H1 (cell line): ENCODE measurements around the gene ZNF14. TPM values are rescaled to one million over a fixed set of nuclear protein-coding genes. Genes with fewer than 3 reads are reported as not detected.

ENCODE experiments used
- CTCF ChIA-PET: fragments of 300-600 bp; sonication (Branson Sonifier 250); formaldehyde crosslinking; loops from one replicate; lab custom pipeline; 2021; ENCODE audit not compliant: partially characterized antibody; lab: Charles Lee
- POLR2A ChIA-PET: fragments of 300-600 bp; sonication (Branson Sonifier 250); formaldehyde crosslinking; loops from one replicate; lab custom pipeline; 2021; ENCODE audit warnings: inconsistent platforms; ENCODE audit not compliant: partially characterized antibody; lab: Charles Lee
- DNase-seq, 2 experiments: peaks; one replicate each; pipeline versions ENCODE4 v3.0.0 to v3.0.0-alpha.2; 2010 to 2022; ENCODE audit warnings: low spot score in 2 of 2, low read depth in 1 of 2, mixed read lengths in 1 of 2
- FAIRE-seq: peaks from 2 replicates; lab custom pipeline; 2011; peaks lifted over from hg19 to GRCh38; lab: Jason Lieb, UNC
- H2AFZ ChIP-seq: 2 replicates; pipeline ENCODE4 v1.8.1; 2012; ENCODE audit warnings: low read length, inconsistent platforms
- H2AK5ac ChIP-seq: 2 replicates; pipeline ENCODE4 v1.6.1; 2013; ENCODE audit warnings: low read depth, low read length
- H2BK120ac ChIP-seq: replicated peaks from 2 replicates; pipeline ENCODE3; 2013; ENCODE audit warnings: low read depth, low read length, inconsistent platforms
- H2BK12ac ChIP-seq: 2 replicates; pipeline ENCODE4 v1.6.1; 2013; ENCODE audit warnings: low read depth, low read length
- H2BK15ac ChIP-seq: 2 replicates; pipeline ENCODE4 v1.6.1; 2013; ENCODE audit warnings: low read length
- H2BK20ac ChIP-seq: 2 replicates; pipeline ENCODE4 v1.6.1; 2013; ENCODE audit warnings: low read length
- H2BK5ac ChIP-seq: 2 replicates; pipeline ENCODE4 v1.6.1; 2013; ENCODE audit warnings: low read depth, low read length
- H3K14ac ChIP-seq: 2 replicates; pipeline ENCODE4 v1.6.1; 2013; ENCODE audit warnings: inconsistent platforms; ENCODE audit not compliant: insufficient read length
- H3K18ac ChIP-seq: 2 replicates; pipeline ENCODE4 v1.6.1; 2013; ENCODE audit warnings: low read length; ENCODE audit errors: extremely low read depth
- H3K23ac ChIP-seq: 2 replicates; pipeline ENCODE4 v1.6.1; 2013; ENCODE audit warnings: inconsistent platforms; ENCODE audit not compliant: insufficient read length
- H3K23me2 ChIP-seq: 2 replicates; pipeline ENCODE4 v1.6.1; 2013; ENCODE audit warnings: low read depth, low read length
- H3K27ac ChIP-seq: 2 replicates; pipeline ENCODE4 v1.6.1; 2011; ENCODE audit warnings: low read depth, low read length, inconsistent platforms
- H3K27me3 ChIP-seq, 4 experiments: replicated peaks in 1 of 4; 1 replicate in 1 of 4; 2 replicates in 3 of 4; pipeline versions ENCODE4 v1.6.1 to v1.8.1; 2011 to 2013; ENCODE audit warnings: low read length in 3 of 4, mild to moderate bottlenecking in 3 of 4, inconsistent platforms in 2 of 4, mixed read lengths in 2 of 4, moderate library complexity in 1 of 4; ENCODE audit not compliant: control insufficient read depth in 3 of 4, insufficient read depth in 3 of 4; ENCODE audit errors: extremely low read depth in 1 of 4
- H3K36me3 ChIP-seq, 4 experiments: 2 replicates each; pipeline versions ENCODE4 v1.6.1 to v1.8.1; 2011 to 2013; ENCODE audit warnings: mild to moderate bottlenecking in 4 of 4, low read length in 3 of 4, moderate library complexity in 2 of 4, control low read depth in 1 of 4, inconsistent platforms in 1 of 4; ENCODE audit not compliant: insufficient read depth in 4 of 4, control insufficient read depth in 2 of 4
- H3K4ac ChIP-seq: replicated peaks from 2 replicates; pipeline ENCODE3; 2013; ENCODE audit warnings: low read length, low read depth, mixed read lengths, inconsistent platforms; ENCODE audit not compliant: insufficient read length
- H3K4me1 ChIP-seq, 4 experiments: replicated peaks in 1 of 4; 1 replicate in 1 of 4; 2 replicates in 3 of 4; pipeline versions ENCODE4 v1.6.1 to v1.8.1; 2011 to 2013; ENCODE audit warnings: low read length in 3 of 4, inconsistent platforms in 2 of 4, mixed read lengths in 1 of 4; ENCODE audit not compliant: insufficient read depth in 4 of 4, control insufficient read depth in 3 of 4
- H3K4me2 ChIP-seq, 2 experiments: 2 replicates each; pipeline versions ENCODE4 v1.6.1 to v1.8.1; 2011 to 2013; ENCODE audit warnings: low read depth in 2 of 2, low read length in 2 of 2, control low read depth in 1 of 2, inconsistent platforms in 1 of 2, mild to moderate bottlenecking in 1 of 2; ENCODE audit not compliant: insufficient read depth in 1 of 2
- H3K4me3 ChIP-seq, 4 experiments: fragments of 200-600, 300-600 bp in 1 of 4; sonication (generic), shearing (Covaris generic), sonication (Bioruptor Twin) in 1 of 4; 2 replicates each; pipeline versions ENCODE4 v1.5.1 to v1.8.1; 2011 to 2016; ENCODE audit warnings: low read length in 4 of 4, low read depth in 3 of 4, control low read depth in 2 of 4, inconsistent platforms in 2 of 4, mild to moderate bottlenecking in 2 of 4, mixed read lengths in 1 of 4, moderate library complexity in 1 of 4; ENCODE audit not compliant: insufficient read depth in 2 of 4; ENCODE audit errors: extremely low read depth in 1 of 4
- H3K56ac ChIP-seq: replicated peaks from 2 replicates; pipeline ENCODE3; 2013; ENCODE audit warnings: low read depth, mild to moderate bottlenecking, mixed read lengths, low read length, inconsistent platforms; ENCODE audit not compliant: insufficient read length
- H3K79me1 ChIP-seq: 2 replicates; pipeline ENCODE4 v1.6.1; 2013; ENCODE audit warnings: low read depth, low read length, control low read depth
- H3K79me2 ChIP-seq, 2 experiments: 2 replicates each; pipeline versions ENCODE4 v1.6.1 to v1.8.1; 2012 to 2013; ENCODE audit warnings: low read length in 2 of 2, mild to moderate bottlenecking in 2 of 2, inconsistent platforms in 1 of 2; ENCODE audit not compliant: insufficient read depth in 2 of 2, control insufficient read depth in 1 of 2
- H3K9ac ChIP-seq, 4 experiments: replicated peaks in 1 of 4; 1 replicate in 1 of 4; 2 replicates in 3 of 4; pipeline versions ENCODE4 v1.6.1 to v1.8.1; 2011 to 2013; ENCODE audit warnings: low read depth in 3 of 4, low read length in 3 of 4, control low read depth in 2 of 4, mild to moderate bottlenecking in 2 of 4, moderate library complexity in 2 of 4, inconsistent platforms in 1 of 4; ENCODE audit errors: extremely low read depth in 1 of 4
- H3K9me3 ChIP-seq, 2 experiments: 2 replicates each; pipeline versions ENCODE4 v1.6.1 to v1.8.1; 2012 to 2013; ENCODE audit warnings: mild to moderate bottlenecking in 2 of 2, moderate library complexity in 2 of 2, control low read depth in 1 of 2, inconsistent platforms in 1 of 2, low read depth in 1 of 2, low read length in 1 of 2, mixed read lengths in 1 of 2; ENCODE audit not compliant: insufficient read depth in 2 of 2
- H4K20me1 ChIP-seq, 2 experiments: replicated peaks in 1 of 2; 2 replicates each; pipeline versions ENCODE3 to v1.8.1; 2011 to 2013; ENCODE audit warnings: inconsistent platforms in 2 of 2, low read length in 2 of 2, mild to moderate bottlenecking in 1 of 2; ENCODE audit not compliant: insufficient read depth in 2 of 2, control insufficient read depth in 1 of 2
- H4K5ac ChIP-seq: 2 replicates; pipeline ENCODE4 v1.6.1; 2013; ENCODE audit warnings: low read length, low read depth, mixed read lengths, inconsistent platforms; ENCODE audit not compliant: insufficient read length
- H4K8ac ChIP-seq: 2 replicates; pipeline ENCODE4 v1.8.0; 2013; ENCODE audit warnings: mild to moderate bottlenecking, moderate library complexity, low read length, inconsistent platforms; ENCODE audit not compliant: insufficient read depth; ENCODE audit errors: extremely low read depth
- H4K91ac ChIP-seq: replicated peaks from 2 replicates; pipeline ENCODE3; 2013; ENCODE audit warnings: low read length, mixed read lengths, inconsistent platforms; ENCODE audit not compliant: insufficient read length
- ASH2L ChIP-seq: fragments of 200-600, 300-600 bp; sonication (generic); IDR thresholded peaks from one replicate; pipeline ENCODE4 v1.7.1; 2017; ENCODE audit warnings: low read length
- BRCA1 ChIP-seq: IDR thresholded peaks from 2 replicates; pipeline ENCODE4 v1.6.1; 2012; ENCODE audit warnings: low read depth, low read length, improper control_type of control experiment
- EZH2 ChIP-seq: fragments of 200-600 bp; sonication (generic); IDR thresholded peaks from 2 replicates; pipeline ENCODE4 v1.7.1; 2012; ENCODE audit warnings: low read depth, mild to moderate bottlenecking, moderate library complexity, low read length, inconsistent platforms; ENCODE audit not compliant: severe bottlenecking
- GTF2F1 ChIP-seq: IDR thresholded peaks from 2 replicates; pipeline ENCODE4 v1.6.1; 2012; ENCODE audit warnings: low read depth, low read length, improper control_type of control experiment, borderline replicate concordance
- HDAC2 ChIP-seq, 2 experiments: fragments of 300-600 bp in 1 of 2; sonication (generic) in 1 of 2; IDR thresholded peaks; 2 replicates each; pipeline ENCODE4 v1.6.1; 2011 to 2012; ENCODE audit warnings: low read depth in 2 of 2, low read length in 2 of 2, mild to moderate bottlenecking in 2 of 2, moderate library complexity in 2 of 2, borderline replicate concordance in 1 of 2, inconsistent platforms in 1 of 2
- HDAC6 ChIP-seq: IDR thresholded peaks from one replicate; pipeline ENCODE4 v1.7.1; 2012; ENCODE audit warnings: low read depth, mild to moderate bottlenecking, inconsistent platforms, low read length, moderate library complexity
- JUND ChIP-seq: IDR thresholded peaks from 2 replicates; pipeline ENCODE4 v1.6.1; 2011; ENCODE audit warnings: mild to moderate bottlenecking, improper control_type of control experiment, low read length
- KDM5A ChIP-seq: fragments of 200-600 bp; IDR thresholded peaks from 2 replicates; pipeline ENCODE4 v1.7.1; 2012; ENCODE audit warnings: mild to moderate bottlenecking, low read length, inconsistent platforms, mixed read lengths
- RXRA ChIP-seq: IDR thresholded peaks from 2 replicates; pipeline ENCODE4 v1.6.1; 2011; ENCODE audit warnings: low read depth, mild to moderate bottlenecking, low read length, moderate library complexity; ENCODE audit not compliant: insufficient read depth
- SIN3A ChIP-seq, 2 experiments: IDR thresholded peaks in 1 of 2; conservative IDR thresholded peaks in 1 of 2; 2 replicates each; pipeline ENCODE4 v1.6.1; 2011 to 2012; ENCODE audit warnings: low read length in 2 of 2, improper control_type of control experiment in 1 of 2, low read depth in 1 of 2, mild to moderate bottlenecking in 1 of 2
- SIRT6 ChIP-seq: IDR thresholded peaks from one replicate; pipeline ENCODE4 v1.7.1; 2012; ENCODE audit warnings: low read length, inconsistent platforms
- SRF ChIP-seq: IDR thresholded peaks from 2 replicates; pipeline ENCODE4 v1.6.1; 2011; ENCODE audit warnings: mild to moderate bottlenecking, low read depth, low read length, moderate library complexity
- TAF1 ChIP-seq: IDR thresholded peaks from 2 replicates; pipeline ENCODE4 v1.6.1; 2011; ENCODE audit warnings: mild to moderate bottlenecking, low read depth, low read length
- WGBS, 2 experiments: shearing (Covaris generic) in 1 of 2; methylation state at CpG; one replicate each; pipeline versions ENCODE4 v1.1.6 to v1.1.7; 2013 to 2015; ENCODE audit warnings: low lambda C conversion rate in 2 of 2, mixed read lengths in 2 of 2, inconsistent platforms in 1 of 2, low coverage in 1 of 2, missing lambda C conversion rate in 1 of 2; ENCODE audit not compliant: insufficient replicate concordance in 2 of 2, insufficient coverage in 1 of 2, insufficient read length in 1 of 2; ENCODE audit errors: extremely low coverage in 1 of 2, missing lambda C conversion rate in 1 of 2; 5-methylcytosine and 5-hydroxymethylcytosine counted together
- polyA plus RNA-seq, 7 experiments: library from polyadenylated mRNA; depleted of rRNA in 3 of 7; stranded (reverse) in 5 of 7; unstranded in 2 of 7; fragments of >200 nt in 5 of 7; fragments of 200-250 nt in 2 of 7; gene quantifications; 1 replicate in 5 of 7; 2 replicates in 1 of 7; 4 replicates in 1 of 7; pipeline versions ENCODE4 v1.2.1 to v1.2.3, GENCODE V29; 2011 to 2013; ENCODE audit warnings: missing spikeins in 2 of 7, mixed read lengths in 2 of 7
- total RNA-seq: library from RNA; stranded (reverse); fragmentation: NEBNext Ultra II Directional; extraction: Animal tissue kit (Norgen Biotek cat#: 25700); gene quantifications from 2 replicates; pipeline ENCODE4 v1.2.1, GENCODE V29; 2021

Gene ZNF14
- total and polyA plus RNA-seq, 2 of the 8 experiments (the other 6 are each of a cell fraction or from before 2014, with no cell fraction given) = 1.00 to 7.4 TPM

DNA sequence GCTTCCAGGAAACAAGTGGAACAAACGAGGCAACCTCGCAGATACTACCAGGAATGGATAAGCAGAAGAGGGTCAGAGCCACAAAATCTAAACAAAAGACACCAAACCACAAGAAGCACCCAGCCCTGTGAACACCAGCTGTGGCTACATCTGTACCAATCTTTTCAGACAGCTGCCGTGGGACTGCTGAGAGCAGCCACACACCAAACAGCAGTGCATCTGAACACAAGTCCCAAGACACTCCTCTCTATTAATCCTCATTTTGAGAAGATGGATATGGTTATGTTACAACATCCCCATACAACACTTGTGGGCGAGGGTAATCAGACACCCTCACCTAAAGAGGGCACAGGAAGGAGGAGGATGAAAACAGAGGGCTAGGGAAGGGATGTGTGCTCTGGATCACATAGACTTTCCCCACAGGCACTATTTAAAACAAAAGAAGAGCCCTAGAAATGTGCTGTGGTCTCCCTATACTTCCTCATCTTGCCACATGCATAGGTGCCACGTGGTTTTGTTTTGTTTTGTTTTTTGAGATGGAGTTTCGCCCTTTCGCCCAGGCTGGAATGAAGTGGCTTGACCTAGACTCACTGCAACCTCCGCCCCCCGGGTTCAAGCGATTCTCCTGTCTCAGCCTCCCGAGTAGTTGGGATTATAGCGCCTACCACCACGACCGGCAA lies 41.6 kb upstream of the ZNF14 start:
- Histone ChIP-seq H3K4me1 (peaks cover 0 to 7% (median 0%) of the 10 kb centered on the region in 4 experiments; a peak in 2 of 7 replicates), H4K5ac (no peak overlapping the region), H2BK120ac (no peak overlapping the region), H3K4me3 (no peak overlapping the region), H3K36me3 (no peaks in the 10 kb centered on the region), H3K14ac (no peak overlapping the region), H3K27me3 (no peaks in the 10 kb centered on the region), H2AFZ (no peak overlapping the region), H2AK5ac (peak overlapping the region; percentile 75), H4K20me1 (no peaks in the 10 kb centered on the region), H2BK5ac (no peak overlapping the region), H3K9me3 (peaks cover 0 to 6% of the 10 kb centered on the region in 2 experiments; a peak in 1 of 4 replicates), H3K18ac (no peak overlapping the region), H3K79me2 (peaks cover 0 to 12% of the 10 kb centered on the region in 2 experiments; a peak in 2 of 4 replicates), H3K79me1 (no peaks in the 10 kb centered on the region; the same call in none of the 2 replicates), H3K9ac (no peak overlapping the region), H3K4me2 (no peak overlapping the region; a peak in 1 of 4 replicates), H4K91ac (no peak overlapping the region), H2BK15ac (no peak overlapping the region), H3K27ac (no peak overlapping the region), H4K8ac (no peak overlapping the region), H3K23me2 (peaks cover 9% of the 10 kb centered on the region), H3K23ac (no peak overlapping the region), H3K4ac (no peak overlapping the region), H2BK20ac (no peak overlapping the region), H2BK12ac (no peak overlapping the region), H3K56ac (no peak overlapping the region)
- no peak for DNase-seq
- WGBS, 2 experiments = 89% methylated on average over 14 of the region's 14 CpGs; no CpG with 5 or more reads in 1 of the 2 experiments
- CTCF ChIA-PET = no interaction called here
- FAIRE-seq = no peak
- POLR2A ChIA-PET = interaction anchor here (1.9 to 2.4 kb wide), 2 partner anchors 91 kb away, joined by 5 to 12 read pairs; partner anchors contain the start of gene ZNF253
- TF ChIP-seq SIRT6 (no peak), EZH2 (no peak), BRCA1 (no peak), HDAC6 (no peak), GTF2F1 (no peak), KDM5A (no peak), SIN3A (conservative IDR thresholded peaks at IDR 0.05 in 1 of 2, IDR thresholded peaks at IDR 0.05 in 1 of 2; ENCODE audit: low read depth in 1 of 2, low read length in 2 of 2) (no peak), TAF1 (no peak), HDAC2 (IDR thresholded peaks at IDR 0.05; ENCODE audit: borderline replicate concordance in 1 of 2, low read depth in 2 of 2, low read length in 2 of 2) (no peak), JUND (no peak), RXRA (no peak), ASH2L (no peak), SRF (no peak)
